IMR-90 (cell line): ENCODE data around the gene POLR3B. TPM values are rescaled to one million over a fixed set of nuclear protein-coding genes. Genes with fewer than 3 reads are reported as not detected.
A peak's percentile ranks its signal among the peaks of the same experiment; 100 is the strongest.

Experiments
- ATAC-seq: fragments of 200-7000 bp; cut with Tn5 transposase; 2 replicates; pipeline ENCODE4 v1.9.1; 2020; ENCODE audit warnings: low read depth, mild to moderate bottlenecking, moderate library complexity
- BruUV-seq: library from RNA; stranded (reverse); fragments of 400-500 nt; replicated peaks from 2 replicates; lab custom pipeline; 2021; lab: Mats Ljungman, UMichigan
- CTCF ChIA-PET: fragments of 300-600 bp; formaldehyde crosslinking; extraction: SDS; loops from one replicate; lab custom pipeline; 2021; ENCODE audit warnings: antibody characterized with exemption; lab: Yijun Ruan, JAX
- POLR2A ChIA-PET: fragments of 300-600 bp; sonication (Branson Sonifier 250); formaldehyde crosslinking; loops from one replicate; lab custom pipeline; 2022; ENCODE audit warnings: antibody characterized with exemption; ENCODE audit not compliant: unreplicated experiment; lab: Charles Lee
- DNase-seq: peaks from one replicate; pipeline ENCODE4 v3.0.0; 2013
- H2AFZ ChIP-seq: replicated peaks from 2 replicates; pipeline ENCODE3; 2013; ENCODE audit warnings: low read length, mild to moderate bottlenecking; ENCODE audit not compliant: poor library complexity
- H2AK5ac ChIP-seq: 2 replicates; pipeline ENCODE4 v1.6.1; 2013; ENCODE audit warnings: low read depth, low read length, inconsistent platforms
- H2AK9ac ChIP-seq: replicated peaks from 2 replicates; pipeline ENCODE3; 2013; ENCODE audit warnings: mild to moderate bottlenecking, low read depth, low read length, moderate library complexity; ENCODE audit not compliant: poor library complexity
- H2BK120ac ChIP-seq: 2 replicates; pipeline ENCODE4 v1.6.1; 2013; ENCODE audit warnings: low read depth, low read length, inconsistent platforms
- H2BK15ac ChIP-seq: 3 replicates; pipeline ENCODE4 v1.6.1; 2013; ENCODE audit warnings: low read depth, low read length, inconsistent platforms
- H2BK20ac ChIP-seq: 2 replicates; pipeline ENCODE4 v1.6.1; 2013; ENCODE audit warnings: low read depth, mild to moderate bottlenecking, inconsistent platforms, low read length, moderate library complexity
- H2BK5ac ChIP-seq: 2 replicates; pipeline ENCODE4 v1.6.1; 2013; ENCODE audit warnings: mild to moderate bottlenecking, low read depth, low read length, inconsistent platforms; ENCODE audit not compliant: poor library complexity, severe bottlenecking
- H3K14ac ChIP-seq: replicated peaks from 2 replicates; pipeline ENCODE4 v1.6.1; 2013; ENCODE audit warnings: low read depth, low read length, inconsistent platforms
- H3K18ac ChIP-seq: 2 replicates; pipeline ENCODE4 v1.6.1; 2013; ENCODE audit warnings: low read depth, low read length, control low read depth
- H3K23ac ChIP-seq: 2 replicates; pipeline ENCODE4 v1.6.1; 2013; ENCODE audit warnings: low read depth, low read length, inconsistent platforms
- H3K27ac ChIP-seq: 2 replicates; pipeline ENCODE4 v1.5.1; 2013; ENCODE audit warnings: mild to moderate bottlenecking, control low read depth, low read length; ENCODE audit not compliant: insufficient read depth
- H3K27me3 ChIP-seq: 2 replicates; pipeline ENCODE4 v1.6.1; 2013; ENCODE audit warnings: low read length; ENCODE audit not compliant: control insufficient read depth, insufficient read depth
- H3K36me3 ChIP-seq: 2 replicates; pipeline ENCODE4 v1.6.1; 2013; ENCODE audit warnings: low read length, mixed read lengths; ENCODE audit not compliant: control insufficient read depth, insufficient read depth
- H3K4ac ChIP-seq: 2 replicates; pipeline ENCODE4 v1.6.1; 2013; ENCODE audit warnings: low read depth, low read length, inconsistent platforms
- H3K4me1 ChIP-seq: 2 replicates; pipeline ENCODE4 v1.6.1; 2013; ENCODE audit warnings: low read length, mixed read lengths; ENCODE audit not compliant: control insufficient read depth, insufficient read depth
- H3K4me2 ChIP-seq: 2 replicates; pipeline ENCODE4 v1.6.1; 2013; ENCODE audit warnings: low read depth, mild to moderate bottlenecking, control low read depth, low read length, moderate library complexity
- H3K4me3 ChIP-seq: 2 replicates; pipeline ENCODE4 v1.5.1; 2013; ENCODE audit warnings: low read depth, mild to moderate bottlenecking, control low read depth, low read length, moderate library complexity; ENCODE audit not compliant: insufficient read depth
- H3K56ac ChIP-seq: 2 replicates; pipeline ENCODE4 v1.6.1; 2013; ENCODE audit warnings: low read length, inconsistent platforms; ENCODE audit not compliant: insufficient read depth; ENCODE audit errors: extremely low read depth
- H3K79me1 ChIP-seq, 2 experiments: 2 replicates each; pipeline ENCODE4 v1.6.1; 2013; ENCODE audit warnings: low read length in 2 of 2, inconsistent platforms in 1 of 2, low read depth in 1 of 2
- H3K9ac ChIP-seq: 2 replicates; pipeline ENCODE4 v1.6.1; 2013; ENCODE audit warnings: low read depth, low read length, control low read depth
- H3K9me1 ChIP-seq: 2 replicates; pipeline ENCODE4 v1.6.1; 2013; ENCODE audit warnings: low read length, inconsistent platforms; ENCODE audit not compliant: insufficient read depth
- H3K9me3 ChIP-seq: 2 replicates; pipeline ENCODE4 v1.6.1; 2013; ENCODE audit warnings: low read length; ENCODE audit not compliant: control insufficient read depth, insufficient read depth
- H4K20me1 ChIP-seq: 2 replicates; pipeline ENCODE4 v1.6.1; 2013; ENCODE audit warnings: low read length, inconsistent platforms; ENCODE audit not compliant: insufficient read depth
- H4K5ac ChIP-seq: 2 replicates; pipeline ENCODE4 v1.6.1; 2013; ENCODE audit warnings: mild to moderate bottlenecking, low read depth, low read length, control low read depth
- H4K8ac ChIP-seq, 2 experiments: 2 replicates each; pipeline ENCODE4 v1.6.1; 2013; ENCODE audit warnings: low read depth in 2 of 2, low read length in 2 of 2, control low read depth in 1 of 2, inconsistent platforms in 1 of 2
- H4K91ac ChIP-seq: 2 replicates; pipeline ENCODE4 v1.6.1; 2013; ENCODE audit warnings: low read depth, low read length, inconsistent platforms; ENCODE audit not compliant: insufficient read depth
- BHLHE40 ChIP-seq: fragments of 150-350 bp; IDR thresholded peaks from 2 replicates; pipeline ENCODE4 v1.6.1; 2016; ENCODE audit warnings: mild to moderate bottlenecking, low read depth, low read length
- CEBPB ChIP-seq: IDR thresholded peaks from 2 replicates; pipeline ENCODE4 v1.6.1; 2012; ENCODE audit warnings: low read depth, low read length, improper control_type of control experiment
- CHD1 ChIP-seq: IDR thresholded peaks from 2 replicates; pipeline ENCODE4 v1.6.1; 2012; ENCODE audit warnings: low read depth, low read length, improper control_type of control experiment
- MAFK ChIP-seq: IDR thresholded peaks from 2 replicates; pipeline ENCODE4 v1.6.1; 2012; ENCODE audit warnings: low read depth, low read length, improper control_type of control experiment
- NFE2L2 ChIP-seq: fragments of 150-350 bp; IDR thresholded peaks from 2 replicates; pipeline ENCODE4 v1.6.1; 2016; ENCODE audit warnings: low read depth, mild to moderate bottlenecking, low read length
- RAD21 ChIP-seq: IDR thresholded peaks from 2 replicates; pipeline ENCODE4 v1.6.1; 2012; ENCODE audit warnings: low read length, improper control_type of control experiment
- RFX5 ChIP-seq: IDR thresholded peaks from 2 replicates; pipeline ENCODE4 v1.8.0; 2012; ENCODE audit warnings: low read depth, mild to moderate bottlenecking, low read length, moderate library complexity
- SMC3 ChIP-seq: fragments of 150-350 bp; IDR thresholded peaks from 2 replicates; pipeline ENCODE4 v1.6.1; 2016; ENCODE audit warnings: low read depth, mild to moderate bottlenecking, antibody characterized with exemption, low read length, moderate library complexity
- USF2 ChIP-seq: fragments of 150-350 bp; IDR thresholded peaks from 2 replicates; pipeline ENCODE4 v1.6.1; 2017; ENCODE audit warnings: mild to moderate bottlenecking, antibody characterized with exemption, low read length, low read depth
- WGBS, 2 experiments: methylation state at CpG; one replicate each; pipeline versions ENCODE4 v1.1.5 to v1.1.7; 2013; ENCODE audit warnings: missing lambda C conversion rate in 2 of 2; ENCODE audit not compliant: insufficient read length in 1 of 2; ENCODE audit errors: extremely low coverage in 2 of 2; 5-methylcytosine and 5-hydroxymethylcytosine counted together
- dilution Hi-C: fragments of 300-500 bp; cut with HindIII; formaldehyde crosslinking; loops from one replicate; pipeline ENCODE4 v1.14.3; 2018; ENCODE audit warnings: low sequenced_read_pairs; ENCODE audit not compliant: unreplicated experiment
- in situ Hi-C: fragments of 300-500 bp; cut with MboI; formaldehyde crosslinking; loops from 3 replicates; pipeline ENCODE4 v1.14.3; 2019; ENCODE audit warnings: low sequenced_read_pairs, inconsistent platforms, mixed read lengths
- intact Hi-C: fragments of 100-400 bp; cut with micrococcal nuclease; formaldehyde crosslinking; loops from 2 replicates; pipeline ENCODE4 v1.10.0; 2022
- polyA plus RNA-seq, 3 experiments: library from polyadenylated mRNA; depleted of rRNA; stranded (reverse); fragments of >200 nt; gene quantifications; 2 replicates each; pipeline ENCODE4 v1.2.3, GENCODE V29; 2012; ENCODE audit warnings: low replicate concordance in 1 of 3
- total RNA-seq: library from RNA; depleted of rRNA; stranded (reverse); fragments of >200 nt; gene quantifications from 2 replicates; pipeline ENCODE4 v1.2.3, GENCODE V29; 2012

POLR3B gene
- total and polyA plus RNA-seq, 2 of the 4 experiments (the other 2 are of a cell fraction), result 6.9 to 15.4 TPM

DNA sequence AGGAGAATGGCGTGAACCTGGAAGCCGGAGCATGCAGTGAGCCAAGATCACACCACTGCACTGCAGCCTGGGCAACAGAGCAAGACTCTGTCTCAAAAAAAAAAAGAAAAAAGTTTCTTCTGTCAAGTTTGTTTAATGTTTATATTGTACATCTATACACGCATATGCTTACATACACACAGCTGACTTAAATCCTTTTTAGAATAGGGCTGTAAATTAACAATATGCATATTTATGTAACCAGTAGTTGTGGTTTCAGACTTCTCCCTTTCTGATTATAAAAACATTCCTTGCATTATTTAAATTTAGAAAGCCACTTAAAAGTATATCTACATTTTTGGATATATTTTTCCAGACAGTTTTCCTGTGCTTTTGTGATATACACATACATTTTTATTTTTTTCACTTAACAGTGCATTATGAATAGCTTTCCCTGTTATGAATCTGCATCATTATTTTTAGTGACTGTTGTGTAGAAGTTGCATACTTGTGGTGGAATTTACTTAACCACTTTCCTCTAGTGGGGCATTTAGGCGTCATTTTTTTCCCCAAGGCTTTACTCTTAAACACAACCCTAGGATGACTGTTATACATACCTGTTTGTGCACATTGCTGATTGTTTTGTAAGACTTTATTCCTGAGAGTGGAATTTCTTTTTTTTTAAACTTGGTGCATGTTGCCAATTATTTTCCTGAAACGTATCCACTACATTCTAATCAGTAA is 29.4 kb downstream of the POLR3B start:
- intact Hi-C loops, result loop anchor here (1.0 to 5.0 kb wide), 4 partner anchors 454 to 718 kb away; no protein-coding TSS in a partner anchor
- 75% methylated on average over 2 of the region's 5 CpGs; no CpG with 5 or more reads in 1 of the 2 experiments for WGBS, 2 experiments
- no TSS peak for BruUV-seq
- Histone ChIP-seq H3K4me2 (no peak overlapping the region), H3K79me1 (peaks cover 0 to 4% of the 10 kb centered on the region in 2 experiments; a peak in 2 of 4 replicates), H3K9me3 (peaks cover 2% of the 10 kb centered on the region), H2AK5ac (no peak overlapping the region), H3K14ac (no peak overlapping the region), H3K23ac (no peak overlapping the region), H3K4me3 (no peak overlapping the region), H3K18ac (no peak overlapping the region), H3K4me1 (no peaks in the 10 kb centered on the region), H3K27me3 (no peaks in the 10 kb centered on the region), H2BK15ac (no peak overlapping the region), H2AK9ac (no peak overlapping the region), H4K5ac (no peak overlapping the region), H2BK120ac (no peak overlapping the region), H2AFZ (no peak overlapping the region), H3K56ac (no peak overlapping the region), H3K9me1 (no peaks in the 10 kb centered on the region), H3K4ac (no peak overlapping the region), H3K9ac (no peak overlapping the region), H2BK20ac (no peak overlapping the region), H4K8ac (no peak overlapping the region), H2BK5ac (no peak overlapping the region), H3K27ac (no peak overlapping the region), H3K36me3 (peaks cover 9% of the 10 kb centered on the region), H4K91ac (no peak overlapping the region), H4K20me1 (no peaks in the 10 kb centered on the region)
- in situ Hi-C loops, result loop anchor here (5.0 to 10.0 kb wide), 2 partner anchors 458 to 530 kb away; no protein-coding TSS in a partner anchor
- ATAC-seq, result peak; percentile 77
- DNase-seq, result peak; percentile 65
- CTCF ChIA-PET, result interaction anchor here (0.6 to 0.8 kb wide), 5 partner anchors 43 to 703 kb away, joined by 3 to 6 read pairs (median 3); no protein-coding TSS in a partner anchor
- TF ChIP-seq MAFK (no peak), NFE2L2 (no peak), BHLHE40 (no peak), CEBPB (no peak), USF2 (no peak), RAD21 (no peak), SMC3 (no peak), RFX5 (no peak), CHD1 (no peak)
- POLR2A ChIA-PET, result no interaction called here
- dilution Hi-C loops, result loop anchor here (25.0 kb wide), 1 partner anchor 525 kb away; no protein-coding TSS in a partner anchor
